Neural cell (in vitro differentiated cells): ENCODE measurements around the gene STARD13.

ENCODE experiments used
- EP300 ChIP-seq: fragments of 450-650 bp; conservative IDR thresholded peaks from 2 replicates; pipeline ENCODE4 v1.6.1; 2014; ENCODE audit warnings: antibody characterized with exemption, mild to moderate bottlenecking, moderate library complexity; ENCODE audit not compliant: poor library complexity, severe bottlenecking
- EZH2 ChIP-seq: fragments of 200-600, 300-800 bp; shearing (Covaris generic), sonication (generic); IDR thresholded peaks from 2 replicates; pipeline ENCODE4 v1.6.1; 2014; ENCODE audit warnings: antibody characterized with exemption, low read length, borderline replicate concordance, mild to moderate bottlenecking; ENCODE audit not compliant: insufficient read depth, poor library complexity, severe bottlenecking
- POLR2AphosphoS5 ChIP-seq: IDR thresholded peaks from 2 replicates; pipeline ENCODE4 v1.6.1; 2012
- RAD21 ChIP-seq: fragments of 450-650 bp; conservative IDR thresholded peaks from 2 replicates; pipeline ENCODE4 v1.6.1; 2014; ENCODE audit warnings: antibody characterized with exemption, mild to moderate bottlenecking, moderate library complexity
- TAF1 ChIP-seq: IDR thresholded peaks from 2 replicates; pipeline ENCODE4 v1.6.1; 2012; ENCODE audit warnings: low read depth
- TF ChIP-seq, protein P1 (sequence below): fragments of 450-650 bp; IDR thresholded peaks from 2 replicates; pipeline ENCODE4 v1.5.1; 2014; ENCODE audit warnings: antibody characterized with exemption, mild to moderate bottlenecking, moderate library complexity; ENCODE audit not compliant: poor library complexity, severe bottlenecking
- TF ChIP-seq, protein P2 (sequence below): IDR thresholded peaks from 2 replicates; pipeline ENCODE4 v1.6.1; 2012; ENCODE audit warnings: borderline replicate concordance

DNA sequence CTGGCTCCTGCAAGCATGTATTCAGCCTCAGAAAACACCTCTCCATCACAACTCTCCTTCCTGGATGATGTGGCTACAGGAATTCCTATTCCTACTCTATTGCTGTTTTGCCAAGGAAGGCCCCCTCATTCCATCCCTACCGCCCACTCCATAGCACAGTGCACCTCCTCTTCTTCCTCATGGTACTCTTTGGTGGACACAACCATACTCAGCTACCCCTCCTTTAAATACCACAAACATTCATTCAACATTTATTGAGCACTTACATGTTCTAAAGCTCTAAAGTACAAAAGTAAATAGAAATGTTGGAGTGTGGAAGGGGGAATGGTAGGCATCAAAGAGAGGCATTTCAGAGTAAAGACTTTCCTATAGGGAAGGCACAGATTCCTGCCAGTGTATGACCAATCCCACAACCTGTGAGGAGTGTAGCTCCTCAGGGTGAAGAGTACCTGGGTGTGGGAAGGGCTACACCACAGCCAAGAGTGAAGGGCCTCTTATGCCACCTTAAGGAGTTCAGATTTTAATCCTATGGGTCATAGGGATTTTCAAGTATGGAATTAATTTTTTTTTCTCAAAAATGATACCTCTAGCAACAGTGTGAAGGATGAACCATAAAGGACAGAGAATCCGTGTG is 42.5 kb downstream of the STARD13 start:
- TF ChIP-seq, protein P1, sequence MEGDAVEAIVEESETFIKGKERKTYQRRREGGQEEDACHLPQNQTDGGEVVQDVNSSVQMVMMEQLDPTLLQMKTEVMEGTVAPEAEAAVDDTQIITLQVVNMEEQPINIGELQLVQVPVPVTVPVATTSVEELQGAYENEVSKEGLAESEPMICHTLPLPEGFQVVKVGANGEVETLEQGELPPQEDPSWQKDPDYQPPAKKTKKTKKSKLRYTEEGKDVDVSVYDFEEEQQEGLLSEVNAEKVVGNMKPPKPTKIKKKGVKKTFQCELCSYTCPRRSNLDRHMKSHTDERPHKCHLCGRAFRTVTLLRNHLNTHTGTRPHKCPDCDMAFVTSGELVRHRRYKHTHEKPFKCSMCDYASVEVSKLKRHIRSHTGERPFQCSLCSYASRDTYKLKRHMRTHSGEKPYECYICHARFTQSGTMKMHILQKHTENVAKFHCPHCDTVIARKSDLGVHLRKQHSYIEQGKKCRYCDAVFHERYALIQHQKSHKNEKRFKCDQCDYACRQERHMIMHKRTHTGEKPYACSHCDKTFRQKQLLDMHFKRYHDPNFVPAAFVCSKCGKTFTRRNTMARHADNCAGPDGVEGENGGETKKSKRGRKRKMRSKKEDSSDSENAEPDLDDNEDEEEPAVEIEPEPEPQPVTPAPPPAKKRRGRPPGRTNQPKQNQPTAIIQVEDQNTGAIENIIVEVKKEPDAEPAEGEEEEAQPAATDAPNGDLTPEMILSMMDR, result no peak
- no peak for TF ChIP-seq POLR2AphosphoS5
- TF ChIP-seq EZH2, result no peak
- no peak for TF ChIP-seq EP300
- no peak for TF ChIP-seq TAF1
- no peak for TF ChIP-seq RAD21
- TF ChIP-seq, protein P2, sequence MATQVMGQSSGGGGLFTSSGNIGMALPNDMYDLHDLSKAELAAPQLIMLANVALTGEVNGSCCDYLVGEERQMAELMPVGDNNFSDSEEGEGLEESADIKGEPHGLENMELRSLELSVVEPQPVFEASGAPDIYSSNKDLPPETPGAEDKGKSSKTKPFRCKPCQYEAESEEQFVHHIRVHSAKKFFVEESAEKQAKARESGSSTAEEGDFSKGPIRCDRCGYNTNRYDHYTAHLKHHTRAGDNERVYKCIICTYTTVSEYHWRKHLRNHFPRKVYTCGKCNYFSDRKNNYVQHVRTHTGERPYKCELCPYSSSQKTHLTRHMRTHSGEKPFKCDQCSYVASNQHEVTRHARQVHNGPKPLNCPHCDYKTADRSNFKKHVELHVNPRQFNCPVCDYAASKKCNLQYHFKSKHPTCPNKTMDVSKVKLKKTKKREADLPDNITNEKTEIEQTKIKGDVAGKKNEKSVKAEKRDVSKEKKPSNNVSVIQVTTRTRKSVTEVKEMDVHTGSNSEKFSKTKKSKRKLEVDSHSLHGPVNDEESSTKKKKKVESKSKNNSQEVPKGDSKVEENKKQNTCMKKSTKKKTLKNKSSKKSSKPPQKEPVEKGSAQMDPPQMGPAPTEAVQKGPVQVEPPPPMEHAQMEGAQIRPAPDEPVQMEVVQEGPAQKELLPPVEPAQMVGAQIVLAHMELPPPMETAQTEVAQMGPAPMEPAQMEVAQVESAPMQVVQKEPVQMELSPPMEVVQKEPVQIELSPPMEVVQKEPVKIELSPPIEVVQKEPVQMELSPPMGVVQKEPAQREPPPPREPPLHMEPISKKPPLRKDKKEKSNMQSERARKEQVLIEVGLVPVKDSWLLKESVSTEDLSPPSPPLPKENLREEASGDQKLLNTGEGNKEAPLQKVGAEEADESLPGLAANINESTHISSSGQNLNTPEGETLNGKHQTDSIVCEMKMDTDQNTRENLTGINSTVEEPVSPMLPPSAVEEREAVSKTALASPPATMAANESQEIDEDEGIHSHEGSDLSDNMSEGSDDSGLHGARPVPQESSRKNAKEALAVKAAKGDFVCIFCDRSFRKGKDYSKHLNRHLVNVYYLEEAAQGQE, result no peak
